ENCODE data around the gene MYO18B. TPM values are rescaled to one million over a fixed set of nuclear protein-coding genes. Genes with fewer than 3 reads are reported as not detected.

MYO18B gene
- total RNA-seq, 1 donor from 2014 or later: 0.07 TPM

DNA sequence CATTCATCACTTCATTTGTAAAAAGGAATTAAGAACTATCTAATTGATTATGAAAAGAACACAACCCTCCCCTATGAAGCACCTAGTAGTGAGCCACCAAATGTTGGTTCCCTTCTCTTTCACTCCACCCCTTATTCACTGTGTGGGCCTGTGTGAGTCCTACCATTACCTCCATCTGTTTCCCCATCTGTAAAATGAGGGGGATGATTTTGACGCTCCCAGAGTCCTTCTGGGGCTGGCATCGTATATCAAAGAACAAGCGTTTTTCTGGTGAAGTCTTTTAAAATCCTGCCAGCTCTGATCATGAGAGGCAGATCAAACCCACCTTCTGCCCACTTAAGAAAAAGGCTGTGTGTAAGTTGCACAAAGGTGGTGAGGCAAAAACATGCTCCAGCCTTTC, 330.6 kb downstream of the MYO18B start:
- Mint-ChIP-seq H3K9me3 (ENCODE audit: unreplicated experiment) (no peaks in the 10 kb centered on the region), H3K4me3 (ENCODE audit: unreplicated experiment) (no peak overlapping the region), H3K4me1 (ENCODE audit: low read depth, unreplicated experiment) (no peaks in the 10 kb centered on the region), H3K27ac (ENCODE audit: unreplicated experiment) (no peak overlapping the region), H3K27me3 (ENCODE audit: low read depth, unreplicated experiment) (peaks cover 29% of the 10 kb centered on the region), H3K36me3 (ENCODE audit: low read depth, unreplicated experiment) (no peaks in the 10 kb centered on the region)
- Histone ChIP-seq H4K20me1 (ENCODE audit: insufficient read depth, low read length) (no peaks in the 10 kb centered on the region), H3K4me2 (ENCODE audit: low read length) (no peak overlapping the region), H3K27ac (ENCODE audit: low read depth, low read length) (no peak overlapping the region), H3K36me3 (ENCODE audit: insufficient read depth, low read length) (no peaks in the 10 kb centered on the region), H3K9ac (ENCODE audit: low read length) (no peak overlapping the region), H3K27me3 (ENCODE audit: insufficient read depth, low read length) (no peaks in the 10 kb centered on the region), H2AFZ (ENCODE audit: low read depth, low read length) (no peak overlapping the region), H3K4me3 (ENCODE audit: insufficient read depth, low read depth, low read length) (no peak overlapping the region), H3K9me3 (ENCODE audit: insufficient read depth, low read depth, low read length) (no peaks in the 10 kb centered on the region), H3K79me2 (ENCODE audit: insufficient read depth, low read length) (no peaks in the 10 kb centered on the region), H3K4me1 (ENCODE audit: insufficient read depth, low read length) (no peaks in the 10 kb centered on the region)
- FAIRE-seq (no peak), DNase-seq (ENCODE audit: low read depth) (no peak)
- no peak for TF ChIP-seq EZH2 (IDR thresholded peaks at IDR 0.05; ENCODE audit: insufficient read depth, low read length)
- TF ChIP-seq, protein P1, sequence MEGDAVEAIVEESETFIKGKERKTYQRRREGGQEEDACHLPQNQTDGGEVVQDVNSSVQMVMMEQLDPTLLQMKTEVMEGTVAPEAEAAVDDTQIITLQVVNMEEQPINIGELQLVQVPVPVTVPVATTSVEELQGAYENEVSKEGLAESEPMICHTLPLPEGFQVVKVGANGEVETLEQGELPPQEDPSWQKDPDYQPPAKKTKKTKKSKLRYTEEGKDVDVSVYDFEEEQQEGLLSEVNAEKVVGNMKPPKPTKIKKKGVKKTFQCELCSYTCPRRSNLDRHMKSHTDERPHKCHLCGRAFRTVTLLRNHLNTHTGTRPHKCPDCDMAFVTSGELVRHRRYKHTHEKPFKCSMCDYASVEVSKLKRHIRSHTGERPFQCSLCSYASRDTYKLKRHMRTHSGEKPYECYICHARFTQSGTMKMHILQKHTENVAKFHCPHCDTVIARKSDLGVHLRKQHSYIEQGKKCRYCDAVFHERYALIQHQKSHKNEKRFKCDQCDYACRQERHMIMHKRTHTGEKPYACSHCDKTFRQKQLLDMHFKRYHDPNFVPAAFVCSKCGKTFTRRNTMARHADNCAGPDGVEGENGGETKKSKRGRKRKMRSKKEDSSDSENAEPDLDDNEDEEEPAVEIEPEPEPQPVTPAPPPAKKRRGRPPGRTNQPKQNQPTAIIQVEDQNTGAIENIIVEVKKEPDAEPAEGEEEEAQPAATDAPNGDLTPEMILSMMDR (IDR thresholded peaks at IDR 0.05; ENCODE audit: insufficient read depth, low read depth, low read length): no peak

GRCh38 chr22:26075251-26075650, 333.3 kb downstream of the MYO18B start:
- Mint-ChIP-seq H3K27me3 (ENCODE audit: low read depth, unreplicated experiment) (peaks cover 29% of the 10 kb centered on the region), H3K4me3 (ENCODE audit: unreplicated experiment) (no peak overlapping the region), H3K9me3 (ENCODE audit: unreplicated experiment) (no peaks in the 10 kb centered on the region), H3K4me1 (ENCODE audit: low read depth, unreplicated experiment) (no peaks in the 10 kb centered on the region), H3K36me3 (ENCODE audit: low read depth, unreplicated experiment) (no peaks in the 10 kb centered on the region), H3K27ac (ENCODE audit: unreplicated experiment) (no peak overlapping the region)
- Histone ChIP-seq H2AFZ (ENCODE audit: low read depth, low read length) (no peak overlapping the region), H3K36me3 (ENCODE audit: insufficient read depth, low read length) (no peaks in the 10 kb centered on the region), H3K79me2 (ENCODE audit: insufficient read depth, low read length) (no peaks in the 10 kb centered on the region), H3K27me3 (ENCODE audit: insufficient read depth, low read length) (no peaks in the 10 kb centered on the region), H3K4me1 (ENCODE audit: insufficient read depth, low read length) (no peaks in the 10 kb centered on the region), H3K27ac (ENCODE audit: low read depth, low read length) (no peak overlapping the region), H3K4me2 (ENCODE audit: low read length) (no peak overlapping the region), H4K20me1 (ENCODE audit: insufficient read depth, low read length) (no peaks in the 10 kb centered on the region), H3K9me3 (ENCODE audit: insufficient read depth, low read depth, low read length) (no peaks in the 10 kb centered on the region), H3K9ac (ENCODE audit: low read length) (no peak overlapping the region), H3K4me3 (ENCODE audit: insufficient read depth, low read depth, low read length) (no peak overlapping the region)
- FAIRE-seq: no peak
- no peak for DNase-seq (ENCODE audit: low read depth)
- TF ChIP-seq EZH2 (IDR thresholded peaks at IDR 0.05; ENCODE audit: insufficient read depth, low read length): no peak
- TF ChIP-seq, protein P1 (IDR thresholded peaks at IDR 0.05; ENCODE audit: insufficient read depth, low read depth, low read length): no peak

- H3K4me3 ChIP-seq (ENCODE audit: insufficient read depth, low read depth, low read length): no peak overlapping the region
- H3K27me3 ChIP-seq (ENCODE audit: insufficient read depth, low read length): no peaks in the 10 kb centered on the region
- H3K9me3 Mint-ChIP-seq (ENCODE audit: unreplicated experiment): no peaks in the 10 kb centered on the region
- TF ChIP-seq EZH2 (IDR thresholded peaks at IDR 0.05; ENCODE audit: insufficient read depth, low read length): no peak
- TF ChIP-seq, protein P1 (IDR thresholded peaks at IDR 0.05; ENCODE audit: insufficient read depth, low read depth, low read length): no peak
- no peak overlapping the region for H3K9ac ChIP-seq (ENCODE audit: low read length)
- H3K27ac Mint-ChIP-seq (ENCODE audit: unreplicated experiment): no peak overlapping the region
- no peaks in the 10 kb centered on the region for H3K4me1 Mint-ChIP-seq (ENCODE audit: low read depth, unreplicated experiment)
- no peak overlapping the region for H3K27ac ChIP-seq (ENCODE audit: low read depth, low read length)
- H3K36me3 ChIP-seq (ENCODE audit: insufficient read depth, low read length): no peaks in the 10 kb centered on the region
- H2AFZ ChIP-seq (ENCODE audit: low read depth, low read length): no peak overlapping the region
- H3K9me3 ChIP-seq (ENCODE audit: insufficient read depth, low read depth, low read length): no peaks in the 10 kb centered on the region
- no peak overlapping the region for H3K4me2 ChIP-seq (ENCODE audit: low read length)
- FAIRE-seq (no peak), DNase-seq (ENCODE audit: low read depth) (no peak)
- no peaks in the 10 kb centered on the region for H3K79me2 ChIP-seq (ENCODE audit: insufficient read depth, low read length)
- H3K27me3 Mint-ChIP-seq (ENCODE audit: low read depth, unreplicated experiment): peaks cover 10% of the 10 kb centered on the region
- no peaks in the 10 kb centered on the region for H3K4me1 ChIP-seq (ENCODE audit: insufficient read depth, low read length)
- no peak overlapping the region for H3K4me3 Mint-ChIP-seq (ENCODE audit: unreplicated experiment)
- no peaks in the 10 kb centered on the region for H3K36me3 Mint-ChIP-seq (ENCODE audit: low read depth, unreplicated experiment)
- no peaks in the 10 kb centered on the region for H4K20me1 ChIP-seq (ENCODE audit: insufficient read depth, low read length)
Measured at GRCh38 chr22:26079009-26079408, 337.0 kb downstream of the MYO18B start.

Other genes with a start within 250 kb of the MYO18B start
- 7.2 TPM in 2 replicates for gene GRK3, start 177.5 kb upstream of the MYO18B start, total RNA-seq

All from astrocyte (in vitro differentiated cells and primary cell).